Ecto neural progenitor cell (in vitro differentiated cells): Measurements from ENCODE around the gene NECTIN1.

Experiments
- DNase-seq: peaks from one replicate; pipeline ENCODE4 v3.0.0-alpha.2; 2018; ENCODE audit warnings: low spot score

Gene NECTIN1

GRCh38 chr11:119729951-119730613 is 1.1 kb upstream of the NECTIN1 start:
- peak; percentile 65 for DNase-seq

GRCh38 chr11:119729581-119729927 is 554 bp upstream of the NECTIN1 start:
- DNase-seq: no peak

- no peak for DNase-seq
These were observed 781 bp downstream of the NECTIN1 start for GRCh38 chr11:119728211-119728626.

GRCh38 chr11:119727523-119728151 is 1.4 kb downstream of the NECTIN1 start:
- peak; percentile 89 for DNase-seq

GRCh38 chr11:119726585-119727522 is 2.1 kb downstream of the NECTIN1 start:
- peak; percentile 62 for DNase-seq

GRCh38 chr11:119726150-119726553 is 2.8 kb downstream of the NECTIN1 start:
- DNase-seq: no peak

GRCh38 chr11:119724956-119725355 is 4.0 kb downstream of the NECTIN1 start:
- no peak for DNase-seq

GRCh38 chr11:119723952-119724325 is 5.1 kb downstream of the NECTIN1 start:
- no peak for DNase-seq

GRCh38 chr11:119723243-119723951 is 5.6 kb downstream of the NECTIN1 start:
- no peak for DNase-seq

GRCh38 chr11:119722281-119722794 is 6.7 kb downstream of the NECTIN1 start:
- no peak for DNase-seq

GRCh38 chr11:119721129-119722120 is 7.6 kb downstream of the NECTIN1 start:
- DNase-seq: peak; percentile 81

GRCh38 chr11:119720311-119720913 is 8.6 kb downstream of the NECTIN1 start:
- no peak for DNase-seq

GRCh38 chr11:119717839-119718534 is 11.0 kb downstream of the NECTIN1 start:
- peak; percentile 80 for DNase-seq

GRCh38 chr11:119716582-119717498 is 12.2 kb downstream of the NECTIN1 start:
- no peak for DNase-seq

GRCh38 chr11:119714590-119714989 is 14.4 kb downstream of the NECTIN1 start:
- DNase-seq: no peak

GRCh38 chr11:119714189-119714588 is 14.8 kb downstream of the NECTIN1 start:
- no peak for DNase-seq

GRCh38 chr11:119713359-119714040 is 15.5 kb downstream of the NECTIN1 start:
- no peak for DNase-seq
